ENCODE measurements around the gene PHIP. TPM values are rescaled to one million over a fixed set of nuclear protein-coding genes. Genes with fewer than 3 reads are reported as not detected.

PHIP gene
- total RNA-seq, 1 experiment from 2014 or later: 17.8 TPM

DNA sequence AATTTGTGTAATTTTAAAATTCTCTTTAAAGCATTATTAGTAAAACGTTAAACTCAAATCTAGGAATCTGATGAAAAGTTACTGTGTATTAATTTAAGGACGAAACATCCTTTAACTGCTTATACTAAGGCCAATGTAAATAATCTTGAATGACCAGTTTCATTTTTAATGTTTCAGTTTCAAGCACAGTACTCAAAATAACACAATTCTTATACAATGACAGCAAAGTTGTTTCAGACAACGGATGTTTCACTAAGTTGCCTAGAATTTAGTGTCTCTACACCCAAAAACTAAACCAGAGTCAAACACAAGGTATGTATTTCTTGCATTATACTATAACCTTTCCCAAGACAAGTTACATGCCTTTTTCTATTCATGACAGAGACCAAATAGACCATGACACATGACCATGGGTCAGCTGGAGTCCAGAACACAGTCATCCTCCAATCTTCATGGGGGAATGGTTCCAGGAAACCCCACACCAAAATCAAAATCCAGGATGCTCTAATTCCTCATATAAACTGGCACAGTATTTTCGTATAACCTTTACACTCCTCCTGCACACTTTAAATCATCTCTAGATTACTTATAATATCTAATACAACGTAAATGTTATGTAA, 7.7 kb downstream of the PHIP start:
- no peak for DNase-seq (ENCODE audit: low read depth)

DNA sequence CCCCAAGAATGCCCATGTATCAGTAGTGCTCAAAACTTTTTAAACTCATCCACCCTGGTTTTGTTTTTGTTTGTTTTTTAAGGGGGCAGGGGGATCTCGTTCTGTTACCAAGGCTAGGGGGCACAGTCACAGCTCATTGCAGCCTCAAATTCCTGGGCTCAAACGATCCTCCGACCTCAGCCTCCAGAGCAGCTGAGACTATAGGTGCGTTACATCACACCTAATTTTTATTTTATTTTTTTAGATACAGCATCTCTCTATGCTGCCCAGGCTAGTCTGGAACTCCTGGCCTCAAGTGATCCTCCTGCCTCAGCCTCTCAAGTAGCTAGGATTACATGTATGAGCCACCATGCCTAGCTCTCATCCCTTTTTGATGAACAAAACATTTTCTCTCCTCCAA, 11.2 kb downstream of the PHIP start:
- DNase-seq (ENCODE audit: low read depth): no peak

DNA sequence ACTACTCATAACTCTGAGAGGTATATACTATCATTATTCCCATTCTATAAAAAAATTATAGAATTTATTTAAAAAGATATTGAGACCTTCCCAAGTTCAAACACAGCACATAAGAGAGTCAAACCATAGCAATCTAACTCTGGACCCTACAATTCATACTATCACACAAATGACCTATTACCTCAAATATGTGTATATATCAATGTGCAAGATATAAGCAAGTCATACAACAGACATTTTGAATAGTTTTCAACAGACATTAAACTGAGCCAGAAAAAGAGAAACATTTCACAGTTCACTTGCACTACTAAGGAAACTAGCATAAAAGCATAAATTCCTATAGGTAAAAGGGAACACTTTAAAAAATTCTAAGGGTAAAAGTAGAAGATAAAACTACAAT, 11.7 kb downstream of the PHIP start:
- no peak for DNase-seq (ENCODE audit: low read depth)

DNA sequence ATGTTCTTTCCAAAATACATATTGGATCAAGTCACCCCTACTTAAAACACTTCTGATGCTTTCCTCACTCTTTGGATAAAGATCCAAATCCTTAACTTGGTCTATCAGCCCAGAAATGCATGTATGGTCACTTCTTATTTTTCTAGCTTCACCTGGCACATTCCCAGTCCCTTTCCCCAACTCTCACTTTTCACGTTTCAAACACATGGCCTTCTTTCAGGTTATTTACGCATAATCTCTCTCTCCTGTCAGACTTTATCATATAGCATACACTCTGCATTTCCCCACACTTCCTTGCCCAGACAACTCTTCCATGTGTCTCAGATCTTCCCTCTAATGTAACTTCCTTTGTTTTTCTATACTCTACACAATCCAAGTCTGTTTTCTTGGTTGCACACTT, 12.8 kb downstream of the PHIP start:
- no peak for DNase-seq (ENCODE audit: low read depth)

DNA sequence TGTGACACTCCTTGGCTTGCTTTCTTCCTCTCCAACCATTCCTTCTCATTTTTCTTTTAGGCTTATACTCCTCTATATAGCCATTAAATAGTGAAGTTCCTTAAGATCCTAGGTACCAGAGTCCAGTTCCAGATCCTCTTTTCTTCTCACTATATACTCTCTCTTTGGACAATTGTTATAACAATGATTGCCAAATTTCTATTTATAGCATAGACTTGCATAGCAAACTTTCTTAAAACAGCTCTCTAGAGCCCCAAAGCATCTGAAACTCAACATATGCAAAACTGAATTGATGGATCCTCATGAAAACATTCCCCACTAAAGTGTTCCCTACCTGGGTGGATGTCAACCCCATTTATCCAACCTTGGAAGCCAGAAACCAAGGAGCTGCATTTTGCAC, 13.4 kb downstream of the PHIP start:
- no peak for DNase-seq (ENCODE audit: low read depth)

DNA sequence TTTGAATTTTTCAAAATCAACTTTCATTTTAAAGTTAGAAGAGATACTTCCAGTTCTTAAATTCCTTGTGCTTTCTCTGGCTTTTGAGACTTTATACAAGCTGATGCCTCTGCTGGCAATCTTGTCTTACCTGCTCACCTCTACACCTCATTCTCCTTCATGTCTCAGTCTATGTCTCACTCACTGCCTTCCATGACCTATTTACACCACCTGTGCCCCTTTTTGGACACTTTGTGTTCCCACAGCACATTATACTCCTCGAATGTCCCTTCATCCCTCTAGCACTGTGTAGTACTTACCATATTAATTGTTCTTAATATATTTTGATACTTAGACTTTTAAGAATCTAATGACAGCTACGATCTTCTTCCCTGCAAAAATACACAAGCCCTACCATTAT, 15.3 kb downstream of the PHIP start:
- no peak for DNase-seq (ENCODE audit: low read depth)

DNA sequence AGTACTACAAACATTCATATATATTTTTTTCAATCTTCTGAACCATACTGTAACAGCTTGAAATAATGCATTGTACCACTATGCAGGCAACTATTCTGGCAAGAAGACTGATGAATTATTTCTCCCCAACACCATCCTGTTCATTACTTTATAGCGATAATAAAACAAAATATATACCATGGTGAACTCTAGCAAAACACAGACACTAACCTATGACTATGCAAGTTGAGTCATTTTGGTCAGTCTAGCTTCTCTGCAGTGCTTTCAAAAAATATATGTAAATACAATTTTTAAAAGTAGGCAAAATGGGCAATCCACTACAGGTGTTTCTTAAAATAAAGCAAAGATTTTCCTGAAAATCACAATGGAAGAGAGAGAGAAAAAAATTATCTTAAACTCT, 20.3 kb downstream of the PHIP start:
- DNase-seq (ENCODE audit: low read depth): no peak

DNA sequence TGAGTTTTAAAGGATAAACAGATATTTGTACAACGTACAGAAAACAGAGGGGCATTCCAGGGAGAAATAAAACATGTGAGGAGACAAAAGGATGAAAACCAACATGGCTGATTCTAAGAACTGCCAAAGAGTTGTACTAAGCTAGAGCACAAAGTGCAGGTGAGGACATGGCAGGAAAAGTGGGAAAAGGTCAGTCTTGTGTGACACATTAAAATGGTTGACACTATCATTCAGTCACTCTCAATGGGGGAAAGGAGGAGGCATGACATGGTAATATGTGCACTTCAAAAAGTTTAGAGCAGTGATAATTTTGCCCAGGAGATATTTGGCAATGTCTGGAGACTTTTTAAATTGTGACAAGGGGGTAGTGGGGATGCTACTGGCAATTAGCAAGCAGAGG, 21.8 kb downstream of the PHIP start:
- no peak for DNase-seq (ENCODE audit: low read depth)

DNA sequence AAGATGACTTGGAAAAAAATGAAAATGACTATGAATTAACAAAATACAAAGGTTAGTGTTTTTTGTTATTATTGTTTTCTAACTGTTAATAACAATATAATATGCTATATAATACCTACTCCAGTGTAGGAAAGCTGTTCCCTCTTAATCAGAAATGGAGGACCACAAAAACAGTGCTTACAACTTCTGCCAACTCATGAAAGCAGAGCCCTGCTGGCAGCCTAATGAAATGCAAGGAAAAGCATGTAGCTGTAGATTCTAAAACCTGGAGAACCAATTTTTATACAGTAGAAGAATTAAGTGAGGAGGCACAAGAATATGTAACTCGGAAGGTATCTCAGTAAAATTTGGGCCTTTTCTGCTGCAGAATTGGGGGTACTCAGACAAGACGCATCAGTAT, 29.4 kb downstream of the PHIP start:
- DNase-seq (ENCODE audit: low read depth): peak; percentile 37

DNA sequence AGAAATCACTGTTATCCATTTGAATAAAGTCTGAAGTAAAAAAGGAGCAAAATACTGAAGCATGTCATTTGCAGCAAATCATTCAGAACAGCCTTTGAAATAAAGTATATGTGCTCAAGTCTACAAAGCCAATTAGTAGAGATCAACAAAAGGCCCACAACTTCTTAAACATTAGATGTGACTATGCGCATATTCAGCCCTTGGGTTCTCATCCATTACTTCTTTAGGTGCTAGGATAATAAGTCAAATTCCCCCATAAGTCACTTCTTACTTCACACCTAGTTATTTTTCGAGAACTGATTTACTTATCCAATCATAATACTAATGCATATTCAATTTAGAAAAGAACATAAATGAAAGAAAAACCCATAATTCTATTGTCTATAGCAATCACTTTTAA, 31.0 kb downstream of the PHIP start:
- DNase-seq (ENCODE audit: low read depth): no peak

DNA sequence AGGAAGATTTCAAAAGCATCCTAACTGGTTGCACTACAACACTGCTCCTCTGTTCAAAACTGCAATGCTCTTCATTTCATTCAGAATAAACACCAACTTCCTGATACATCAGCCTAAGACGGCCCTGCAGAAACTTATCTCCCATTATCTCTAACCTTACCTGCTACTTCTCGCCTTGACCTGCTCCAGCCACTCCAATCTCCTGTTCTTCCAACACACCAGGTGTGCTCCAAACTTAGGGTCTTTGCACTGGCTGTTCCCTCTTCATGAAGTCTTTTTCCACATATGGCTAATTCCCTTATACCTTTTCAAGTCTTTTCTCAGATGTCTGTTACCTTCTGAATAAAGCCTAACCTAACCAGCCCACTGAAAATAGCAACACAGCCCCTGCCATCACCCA, 32.1 kb downstream of the PHIP start:
- DNase-seq (ENCODE audit: low read depth): no peak

DNA sequence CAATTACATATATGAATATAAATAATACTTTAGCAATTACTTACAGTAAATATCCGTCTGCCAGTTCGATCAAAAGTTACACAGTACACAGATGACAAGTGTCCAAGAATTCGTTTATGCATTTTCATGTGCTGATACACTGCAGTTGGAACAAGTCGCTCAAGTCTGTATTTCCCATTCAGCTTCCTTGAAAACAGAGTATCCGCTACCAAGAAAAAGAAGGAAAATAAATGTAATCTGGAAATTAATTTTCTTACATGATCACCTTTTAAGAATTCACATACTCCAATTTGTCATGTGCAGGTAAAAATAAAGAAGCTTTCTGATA, 35.3 kb downstream of the PHIP start:
- DNase-seq (ENCODE audit: low read depth): no peak

DNA sequence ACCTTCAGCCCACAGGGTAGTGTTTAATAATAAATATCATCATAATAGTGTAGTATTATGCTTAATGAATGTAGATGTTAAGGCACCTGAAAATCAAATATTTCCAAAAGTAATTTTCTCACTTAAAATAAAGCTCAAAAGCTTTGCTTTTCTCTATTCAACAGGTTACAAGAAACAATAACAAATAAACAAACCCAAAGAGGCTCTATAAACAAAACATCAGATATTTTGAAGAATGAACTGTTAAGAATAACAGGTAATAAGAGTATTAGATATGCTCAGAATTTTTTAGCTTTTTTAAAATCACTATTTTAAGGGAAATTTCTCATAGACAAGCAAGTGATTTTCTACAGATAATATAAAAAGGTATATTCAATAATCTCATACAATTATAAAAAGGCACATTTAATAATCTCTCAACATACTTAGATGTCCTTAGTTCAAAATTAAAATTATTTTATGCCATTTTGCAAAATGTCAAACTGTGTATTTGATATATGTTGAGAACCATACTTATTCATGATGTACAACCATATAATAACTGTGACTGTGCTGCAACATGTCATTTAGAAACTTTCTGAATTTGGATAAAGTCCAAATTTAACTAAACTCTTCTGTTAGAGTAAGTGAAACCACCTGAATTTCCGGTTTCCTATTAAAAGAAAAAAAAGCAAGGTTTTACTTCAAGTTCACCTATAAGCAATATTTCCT, 35.8 kb downstream of the PHIP start:
- no peak for DNase-seq (ENCODE audit: low read depth)

DNA sequence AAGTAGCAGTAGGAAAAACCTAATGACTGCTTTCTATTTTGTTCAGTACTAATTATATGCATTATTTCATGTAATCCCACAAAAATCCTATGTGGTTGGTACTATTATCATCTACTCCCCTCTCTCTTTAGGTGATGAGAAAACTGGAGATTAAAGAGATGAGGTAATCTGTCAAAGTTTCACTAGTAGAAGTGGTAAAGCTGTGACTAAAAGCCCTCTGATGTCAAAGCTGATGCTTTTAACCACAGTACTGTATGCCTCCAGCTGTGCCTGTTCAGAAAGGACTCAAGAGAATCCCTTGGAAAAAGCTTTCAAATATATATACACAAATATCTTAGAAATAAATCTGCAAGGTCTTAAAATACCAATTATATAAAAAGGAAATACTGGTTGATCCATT, 38.0 kb downstream of the PHIP start:
- peak; percentile 11 for DNase-seq (ENCODE audit: low read depth)

DNA sequence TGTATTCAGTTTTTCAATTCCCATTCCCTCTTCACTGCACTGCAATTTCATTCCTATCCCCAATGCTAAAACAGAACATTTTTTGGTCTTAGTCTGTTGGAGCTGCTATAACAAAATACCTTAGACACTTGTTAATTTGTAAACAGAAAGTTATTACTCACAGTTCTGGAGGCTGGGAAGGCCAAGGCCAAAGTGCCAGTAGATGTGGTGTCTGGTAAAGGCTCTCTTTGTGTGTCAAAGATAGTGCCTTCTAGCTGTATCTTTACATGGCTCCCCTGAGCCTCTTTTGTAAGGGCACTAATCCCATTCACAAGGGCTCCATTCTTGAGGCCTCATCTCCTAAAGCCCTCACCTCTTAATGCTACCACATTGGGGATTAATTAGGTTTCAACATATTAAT, 40.0 kb downstream of the PHIP start:
- DNase-seq (ENCODE audit: low read depth): peak; percentile 18

DNA sequence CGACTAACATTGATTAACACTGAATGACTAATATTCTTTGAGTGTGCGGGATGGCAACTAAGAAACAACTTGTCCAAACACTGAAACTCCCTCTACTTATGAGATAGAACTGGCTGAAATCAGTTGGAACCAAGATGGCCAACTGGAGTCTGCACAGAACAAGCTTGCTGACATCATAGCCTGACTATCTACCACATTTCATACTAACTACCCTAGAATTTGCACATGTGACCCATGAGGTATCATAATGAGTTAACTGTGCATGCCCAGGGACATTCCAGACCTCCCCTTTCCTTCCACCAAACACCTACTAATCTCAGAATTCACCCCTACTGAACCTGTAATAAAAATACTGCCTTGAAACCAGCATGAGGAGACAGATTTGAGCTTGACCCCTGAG, 43.2 kb downstream of the PHIP start:
- DNase-seq (ENCODE audit: low read depth): no peak

DNA sequence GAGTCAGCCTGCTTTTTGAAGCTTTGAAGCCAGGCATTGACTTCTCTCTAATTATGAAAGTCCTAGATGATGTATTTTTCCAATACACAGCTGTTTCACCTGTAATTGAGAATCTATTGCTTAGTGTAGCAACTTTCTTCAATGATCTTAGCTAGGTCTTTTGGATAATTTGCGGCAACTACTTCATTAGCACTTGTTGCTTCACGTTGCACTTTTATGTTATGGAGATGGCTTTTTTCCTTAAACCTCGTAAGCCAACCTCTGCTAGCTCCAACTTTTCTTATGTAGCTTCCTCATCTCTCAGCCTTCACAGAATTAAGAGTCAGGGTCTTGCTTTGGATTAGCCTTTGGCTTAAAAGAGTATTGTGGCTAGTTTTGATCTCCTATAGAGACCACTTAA, 44.8 kb downstream of the PHIP start:
- DNase-seq (ENCODE audit: low read depth): no peak

DNA sequence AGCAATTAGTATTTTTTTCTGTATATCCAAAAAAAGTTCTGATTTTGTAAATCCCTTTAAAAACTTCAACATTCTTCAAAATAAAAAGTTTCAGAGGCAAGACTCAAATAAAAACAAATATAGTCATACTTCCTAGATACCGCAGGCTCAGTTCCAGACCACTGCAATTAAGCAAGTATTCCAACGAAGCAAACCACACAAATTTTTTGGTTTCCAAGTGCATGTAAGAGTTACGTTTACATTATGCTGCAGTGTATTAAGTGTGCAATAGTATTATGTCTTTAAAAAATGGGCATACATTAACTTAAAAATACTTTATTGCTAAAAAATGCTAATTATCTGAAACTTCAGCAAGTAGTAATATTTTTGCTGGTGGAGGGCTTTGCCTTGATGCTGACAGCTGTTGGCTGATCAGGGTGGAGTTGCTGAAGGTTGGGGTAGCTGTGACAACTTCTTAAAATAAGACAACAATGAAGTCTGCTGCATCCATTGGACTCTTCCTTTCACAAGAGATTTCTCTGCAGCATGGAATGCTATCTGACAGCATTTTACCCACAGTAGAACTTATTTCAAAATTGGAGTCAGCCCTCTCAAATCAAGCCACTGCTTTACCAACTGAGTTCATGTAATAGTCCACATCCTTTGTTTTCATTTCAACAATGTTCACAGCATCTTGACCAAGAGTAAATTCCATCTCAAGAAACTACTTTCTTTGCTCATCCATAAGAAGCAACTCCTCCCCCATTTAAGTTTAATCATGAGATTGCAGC, 46.0 kb downstream of the PHIP start:
- DNase-seq (ENCODE audit: low read depth): peak; percentile 83

DNA sequence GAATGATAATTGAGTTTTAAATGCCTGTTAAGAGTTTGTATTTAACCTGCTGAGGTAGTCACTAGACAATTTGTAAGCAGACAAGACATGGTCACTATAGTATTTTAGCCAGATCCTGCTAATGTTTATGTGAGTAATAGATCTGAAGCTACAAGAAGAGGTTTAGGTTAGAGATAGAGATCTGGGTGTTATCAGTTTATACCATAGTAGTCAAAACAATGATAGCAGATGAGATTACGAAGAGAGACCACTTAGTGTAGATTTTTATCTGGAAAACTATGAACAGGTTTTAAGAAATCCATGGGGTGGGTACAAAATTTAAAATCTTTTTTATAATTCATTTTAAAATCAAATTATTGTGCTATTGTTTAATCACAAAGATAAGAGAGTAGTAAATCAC, 47.5 kb downstream of the PHIP start:
- DNase-seq (ENCODE audit: low read depth): peak; percentile 19

DNA sequence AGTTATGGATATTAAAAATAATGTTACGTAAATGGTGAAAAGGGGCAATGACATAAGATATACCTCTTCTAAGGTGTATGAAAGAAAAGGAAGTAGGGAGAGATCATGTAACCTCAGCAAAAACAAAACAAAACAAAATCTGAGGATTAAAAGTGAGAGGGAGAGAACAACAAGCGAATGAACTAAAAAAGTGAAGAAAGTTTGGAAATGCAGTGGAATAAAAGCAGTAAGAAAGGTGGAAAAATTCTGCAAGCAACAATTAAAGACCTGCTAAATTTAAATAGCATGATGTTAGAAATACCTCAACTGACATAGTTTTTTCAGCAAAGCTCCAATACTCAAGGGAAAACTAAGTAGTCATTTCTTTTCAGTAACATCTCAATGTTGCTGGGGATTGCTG, 48.0 kb downstream of the PHIP start:
- no peak for DNase-seq (ENCODE audit: low read depth)

DNA sequence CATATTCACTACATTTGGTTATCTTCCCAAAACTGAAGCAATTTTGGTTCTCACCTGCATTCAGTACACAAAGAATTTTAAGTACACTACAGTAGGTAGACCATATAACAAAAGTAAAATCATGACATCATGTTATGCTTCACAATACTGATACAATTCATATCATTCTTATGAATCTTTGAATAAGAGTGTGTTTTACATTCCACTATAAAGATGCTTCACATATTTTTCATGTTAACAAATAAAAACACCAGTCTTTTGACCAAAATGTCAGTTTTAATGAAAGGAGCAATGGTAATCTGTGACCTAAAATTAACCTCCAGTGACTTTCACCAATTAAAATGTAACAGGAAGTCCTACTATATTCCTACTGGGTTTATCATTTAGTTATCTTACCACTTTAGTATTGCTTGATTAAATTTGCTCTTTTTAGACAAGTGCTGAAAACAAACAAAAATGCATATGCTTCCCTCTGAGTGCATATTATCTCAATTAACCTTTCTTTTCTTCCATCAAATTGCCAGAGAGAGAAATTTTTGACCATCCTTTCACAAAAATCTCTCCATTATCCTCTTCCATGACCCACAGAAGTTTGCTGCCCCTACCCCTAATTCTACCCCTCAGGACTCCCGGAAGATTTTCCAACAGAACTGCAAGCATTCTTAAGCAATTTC, 49.3 kb downstream of the PHIP start:
- DNase-seq (ENCODE audit: low read depth): peak; percentile 12

DNA sequence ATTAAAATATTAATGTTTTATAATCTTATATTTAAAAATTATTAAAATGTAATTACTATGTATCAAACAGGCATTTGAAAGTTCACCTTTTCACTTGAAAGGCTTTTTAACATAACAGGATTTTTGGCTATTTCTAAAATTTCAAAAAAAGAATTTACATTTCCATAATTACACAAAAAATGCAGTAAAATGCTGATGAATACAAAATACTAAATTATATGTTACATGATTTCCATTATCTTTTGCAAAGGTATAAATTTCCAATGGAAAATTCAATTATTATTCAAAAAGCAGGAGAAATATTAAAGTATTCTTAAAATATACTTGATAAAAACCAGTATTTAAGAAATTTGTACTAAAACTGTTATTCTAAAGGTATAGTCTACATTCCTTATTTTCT, 66.1 kb downstream of the PHIP start:
- no peak for DNase-seq (ENCODE audit: low read depth)

DNA sequence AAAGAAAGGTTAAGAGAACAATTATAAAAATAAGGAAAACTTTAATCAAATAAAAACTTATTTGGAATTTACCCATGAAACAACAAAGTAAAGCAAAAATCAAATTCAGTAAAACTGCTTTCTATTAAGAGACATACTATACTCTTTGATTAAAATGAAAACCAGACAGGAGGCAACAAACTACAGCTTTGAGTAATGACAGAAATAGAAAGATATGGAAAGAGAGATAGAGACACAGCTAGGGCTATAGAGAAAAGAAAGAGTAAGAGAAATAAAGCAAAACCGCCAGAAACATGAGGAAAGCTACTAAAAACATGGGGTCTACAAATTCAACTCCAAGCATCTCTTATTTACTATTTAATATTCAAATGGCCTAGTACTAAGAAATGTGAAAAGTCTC, 67.6 kb downstream of the PHIP start:
- no peak for DNase-seq (ENCODE audit: low read depth)
